22Rv1 (cell line): ENCODE data around the gene VTN.

Experiments used
- CTCF ChIP-seq: fragments of 450-650 bp; IDR thresholded peaks from 2 replicates; pipeline ENCODE4 v1.5.1; 2017; ENCODE audit warnings: mild to moderate bottlenecking
- ZFX ChIP-seq: fragments of 450-650 bp; IDR thresholded peaks from 2 replicates; pipeline ENCODE4 v1.6.1; 2017; ENCODE audit warnings: antibody characterized with exemption, borderline replicate concordance

GRCh38 chr17:28350271-28350670 is 19.8 kb downstream of the VTN start:
- TF ChIP-seq CTCF = no peak
- no peak for TF ChIP-seq ZFX
